LoVo (cell line): ENCODE results near the gene ELMO2.
A peak's percentile ranks its signal among the peaks of the same experiment; 100 is the strongest.
"Not testable (repeated sequence)": the region's sequence is repeated elsewhere in the genome, so short reads cannot be mapped to it uniquely, and the experiment has no call there.

Source experiments
- DNase-seq: peaks from one replicate; pipeline ENCODE4 v3.0.0-alpha.2; 2016; ENCODE audit warnings: low spot score

ELMO2 gene

DNA sequence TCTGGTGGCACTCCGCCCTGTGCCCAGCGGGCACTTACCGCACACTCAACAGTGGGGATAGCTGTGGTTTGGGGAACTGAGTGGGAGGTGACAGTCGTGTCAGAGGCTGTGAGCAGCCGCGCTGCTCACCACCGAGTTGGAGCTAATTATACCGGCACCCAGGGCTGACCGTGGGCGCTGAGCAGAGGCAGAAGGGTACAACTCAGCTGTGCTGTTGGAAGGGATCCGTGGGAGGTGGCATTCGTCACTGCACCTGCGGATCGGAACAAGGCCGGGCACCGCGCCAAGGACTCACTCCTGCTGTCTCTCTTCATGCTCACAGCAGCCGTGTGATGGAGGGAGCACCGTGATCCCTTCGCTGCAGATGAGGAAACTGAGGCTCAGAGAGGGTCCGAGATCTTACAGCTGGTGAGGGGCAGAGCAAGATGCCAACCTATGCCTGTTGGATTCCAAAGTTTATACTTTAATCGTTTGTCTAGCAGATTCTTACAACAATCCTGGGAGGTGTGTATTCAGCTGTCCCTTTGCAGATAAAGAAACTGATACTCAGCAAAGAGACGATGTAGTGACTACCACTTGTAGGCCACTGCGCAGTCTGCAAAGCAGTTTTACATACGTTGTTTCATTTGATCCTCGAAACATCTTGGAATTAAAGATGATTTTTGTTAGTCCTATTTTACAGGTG, 713 bp upstream of the ELMO2 start:
- peak; percentile 47 for DNase-seq

- no peak for DNase-seq
These were observed 4.0 kb downstream of the ELMO2 start for GRCh38 chr20:46402331-46402811.

DNA sequence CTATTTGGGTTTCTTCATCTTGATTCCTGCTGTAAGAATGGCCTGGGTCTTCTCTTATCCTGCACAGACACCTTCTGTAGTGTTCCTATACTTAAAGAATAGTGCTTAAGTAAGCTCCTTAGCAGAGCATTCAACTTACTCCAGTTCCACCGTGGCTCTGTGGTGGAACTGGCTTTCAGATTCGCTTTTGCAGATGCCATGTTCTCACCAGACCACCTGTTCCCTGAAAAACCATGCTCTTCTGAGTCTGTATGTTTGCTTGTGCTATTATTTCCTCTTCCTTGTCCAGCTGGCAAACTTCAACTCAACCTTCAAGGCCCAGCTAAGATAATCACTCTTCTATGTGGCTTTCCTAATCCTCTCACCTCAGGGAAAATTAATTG, 4.9 kb downstream of the ELMO2 start:
- no peak for DNase-seq

- no peak for DNase-seq
These were observed 5.5 kb downstream of the ELMO2 start for GRCh38 chr20:46400828-46401477.

DNA sequence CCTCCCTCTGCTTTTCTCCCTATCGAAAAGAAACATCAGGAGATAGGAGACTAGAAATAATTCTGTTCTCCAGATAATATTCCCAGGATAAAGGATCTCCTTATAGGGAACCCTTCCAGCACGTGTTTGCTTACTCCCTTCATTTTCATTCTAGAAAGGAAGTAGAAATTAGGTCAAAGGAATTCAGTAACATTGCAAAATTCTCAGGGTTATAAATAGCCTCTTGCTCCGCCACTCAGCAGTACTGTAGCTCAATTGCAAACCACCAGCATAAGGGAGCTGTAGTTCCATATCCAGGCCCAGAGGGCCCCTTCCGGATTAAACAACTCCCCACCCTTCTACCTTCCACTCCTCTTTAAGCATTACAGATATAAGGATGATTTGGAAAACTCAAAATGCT, 6.2 kb downstream of the ELMO2 start:
- no peak for DNase-seq

- no peak for DNase-seq
These were observed 7.0 kb downstream of the ELMO2 start for GRCh38 chr20:46399401-46399800.

- DNase-seq, result no peak
These were observed 7.5 kb downstream of the ELMO2 start for GRCh38 chr20:46398963-46399362.

- no peak for DNase-seq
These were observed 10.2 kb downstream of the ELMO2 start for GRCh38 chr20:46396052-46396740.

GRCh38 chr20:46394872-46395760, 11.3 kb downstream of the ELMO2 start:
- no peak for DNase-seq

DNA sequence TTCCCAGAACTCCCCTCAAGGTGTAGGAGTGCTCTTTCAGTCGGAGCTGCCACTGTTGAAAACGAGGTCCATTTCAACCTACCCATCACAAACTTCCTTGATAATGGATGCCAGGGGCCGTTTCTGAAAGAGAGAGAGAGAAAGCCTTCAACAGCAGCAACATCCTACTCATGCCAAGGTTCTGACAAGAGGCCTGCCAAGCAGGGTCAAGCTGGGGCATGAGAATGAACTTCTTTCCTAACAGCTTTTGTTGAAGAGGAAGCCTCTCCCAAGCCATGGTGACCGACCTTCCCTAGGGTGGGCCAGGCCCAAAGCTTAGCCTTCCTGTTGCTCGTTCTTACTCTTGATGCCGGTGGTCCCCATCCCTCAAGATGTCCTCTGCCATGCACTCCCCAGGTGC, 12.4 kb downstream of the ELMO2 start:
- no peak for DNase-seq

DNA sequence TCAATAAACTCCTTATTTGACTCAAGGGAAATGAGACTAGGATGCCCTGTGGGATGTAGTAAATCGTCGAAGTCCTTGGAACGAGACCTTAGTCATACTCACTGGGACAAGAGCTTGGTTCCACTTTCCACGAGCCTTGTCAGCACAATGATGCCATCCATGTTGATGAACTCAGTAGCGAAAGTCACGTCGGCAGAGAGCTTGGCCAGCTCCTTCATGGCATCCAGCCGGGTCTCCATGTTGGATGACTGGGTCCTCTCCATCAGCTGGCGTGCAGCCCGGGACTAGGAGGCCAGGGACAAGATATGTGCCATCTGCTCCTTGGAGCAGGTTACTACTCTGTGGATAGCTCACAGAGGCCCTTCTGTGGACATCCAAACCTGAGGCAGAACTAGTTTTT, 17.5 kb downstream of the ELMO2 start:
- DNase-seq, result no peak

GRCh38 chr20:46388201-46388836, 18.1 kb downstream of the ELMO2 start:
- DNase-seq, result no peak

DNA sequence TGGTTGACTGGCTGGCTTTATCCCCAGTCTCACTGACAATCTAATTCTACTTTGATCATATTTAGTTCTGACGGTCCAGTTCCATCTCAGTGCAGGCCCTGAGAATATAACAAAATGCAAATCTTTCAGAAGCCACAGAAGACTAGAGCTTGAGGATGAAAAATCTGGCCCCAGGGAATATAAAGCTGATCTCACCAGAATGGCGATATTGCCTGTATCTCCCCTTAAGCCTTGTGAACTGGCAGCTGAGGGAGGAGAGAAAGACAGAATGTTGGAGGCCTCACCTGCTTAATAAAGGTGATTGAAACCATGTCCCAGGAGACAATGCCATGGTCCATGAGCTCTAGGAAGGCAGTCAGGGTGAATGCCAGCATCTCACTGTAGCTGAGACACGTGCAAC, 19.4 kb downstream of the ELMO2 start:
- DNase-seq, result not testable (repeated sequence)

DNA sequence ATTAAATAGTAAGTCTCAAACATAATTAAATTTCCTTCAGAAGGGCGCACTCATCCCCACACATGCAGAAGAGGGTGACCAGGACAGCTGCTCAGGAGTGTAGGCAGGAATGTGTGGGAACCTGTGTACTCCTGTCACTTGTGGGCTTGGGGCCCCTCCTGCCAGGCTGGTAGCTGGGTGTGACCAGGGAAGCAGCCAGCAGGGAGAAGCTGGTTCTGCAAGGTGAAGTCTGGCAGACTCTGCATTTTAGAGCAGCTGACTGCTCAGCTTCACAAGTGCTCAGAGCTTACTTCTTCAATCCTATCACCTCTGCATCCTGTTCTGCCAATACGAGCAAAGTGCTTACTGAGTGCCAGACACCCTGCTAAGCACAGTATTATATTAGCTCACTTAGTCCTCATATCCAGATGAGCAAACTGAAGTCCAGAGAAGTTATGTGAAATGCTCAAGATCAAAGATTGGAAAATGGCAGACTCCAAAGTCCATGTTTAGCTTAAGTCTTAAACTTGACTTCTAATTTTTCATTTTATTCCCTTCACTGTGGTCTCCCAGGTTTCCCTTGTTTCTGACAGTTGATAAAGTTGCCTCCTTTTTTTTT, 27.9 kb downstream of the ELMO2 start:
- no peak for DNase-seq

DNA sequence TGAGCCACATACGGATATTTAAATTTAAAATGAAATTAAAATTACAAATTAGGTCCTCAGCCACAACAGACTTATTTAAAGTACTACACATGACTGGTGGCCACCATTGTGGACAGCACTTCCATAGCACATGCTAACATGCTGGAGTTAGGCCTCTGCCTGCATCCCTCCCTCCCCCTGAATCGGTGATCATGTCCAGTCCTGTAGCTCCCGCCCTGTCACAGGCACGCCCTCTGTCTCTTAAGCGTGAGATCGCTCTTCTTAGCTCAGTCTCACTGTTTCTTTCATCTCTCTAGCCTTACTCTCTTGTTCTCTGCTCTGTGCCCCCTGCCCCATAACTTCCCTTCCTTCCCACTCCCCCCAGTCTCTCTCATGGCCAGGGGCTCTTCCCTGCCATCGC, 28.9 kb downstream of the ELMO2 start:
- no peak for DNase-seq

DNA sequence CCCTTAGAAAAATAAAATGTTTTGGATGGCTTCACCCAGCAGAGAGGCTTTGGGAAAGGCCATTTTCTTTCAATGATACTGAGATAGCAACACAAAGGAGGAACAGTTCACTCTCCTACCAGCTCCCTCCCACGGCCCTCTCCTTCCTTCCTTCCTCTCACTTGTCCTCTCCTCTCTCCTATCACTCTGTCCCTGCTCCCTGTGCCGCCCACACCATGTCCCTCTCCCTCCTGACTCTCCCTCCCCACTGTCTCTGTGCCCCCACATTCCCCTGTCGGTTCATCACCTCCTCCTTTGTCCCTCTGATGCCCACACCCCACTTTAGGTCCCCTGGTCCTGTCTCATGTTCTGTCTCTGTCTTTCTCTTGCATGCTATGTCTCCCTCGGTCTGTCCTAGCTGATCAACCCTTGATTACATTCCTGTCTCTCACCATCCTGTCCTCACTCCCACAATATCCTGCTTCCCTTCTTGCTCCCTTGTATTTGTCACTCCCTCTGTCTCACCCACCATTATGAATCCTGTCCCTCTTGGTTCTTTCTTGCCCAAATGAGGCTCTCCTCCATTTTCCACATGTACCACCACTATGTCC, 30.1 kb downstream of the ELMO2 start:
- no peak for DNase-seq

DNA sequence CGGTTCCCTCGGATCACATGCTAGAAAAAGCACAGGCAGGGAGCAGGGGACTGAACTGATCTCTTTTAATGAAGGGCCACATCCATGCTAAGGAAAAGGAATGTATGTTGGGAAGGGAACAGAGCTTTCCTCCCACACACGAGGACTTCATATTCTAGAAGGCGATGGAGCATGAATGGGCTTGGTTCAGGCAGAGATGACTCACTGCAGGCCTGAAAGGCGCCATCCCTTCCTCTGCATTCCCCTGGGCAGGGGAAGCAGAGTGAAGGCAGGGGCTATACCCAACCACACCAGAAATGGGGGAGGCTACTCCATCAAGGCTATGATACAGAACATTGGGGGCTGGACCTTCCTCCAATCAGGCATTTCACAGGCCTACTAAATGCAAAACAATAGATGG, 30.6 kb downstream of the ELMO2 start:
- DNase-seq, result no peak

- DNase-seq, result no peak
These were observed 32.0 kb downstream of the ELMO2 start for GRCh38 chr20:46374383-46374782.

- DNase-seq, result no peak
These were observed 34.8 kb downstream of the ELMO2 start for GRCh38 chr20:46371656-46372055.

- no peak for DNase-seq
These were observed 37.5 kb downstream of the ELMO2 start for GRCh38 chr20:46368902-46369268.
